MCF 10A (cell line): ENCODE data around the gene KRAS. TPM values are rescaled to one million over a fixed set of nuclear protein-coding genes. Genes with fewer than 3 reads are reported as not detected.

ENCODE experiments used
- BruUV-seq: library from RNA; stranded (reverse); fragments of 400-500 nt; replicated peaks from 2 replicates; lab custom pipeline; 2021; lab: Mats Ljungman, UMichigan
- CTCF ChIA-PET: fragments of 300-600 bp; sonication (Branson Sonifier 250); formaldehyde crosslinking; extraction: SDS; loops from one replicate; lab custom pipeline; 2021; ENCODE audit warnings: antibody characterized with exemption, inconsistent platforms; lab: Yijun Ruan, JAX
- POLR2A ChIA-PET: fragments of 300-600, 350-650 bp; sonication (Branson Sonifier 250); formaldehyde crosslinking; extraction: SDS; loops from one replicate; lab custom pipeline; 2020; ENCODE audit warnings: antibody characterized with exemption, inconsistent platforms; lab: Yijun Ruan, JAX
- DNase-seq: peaks from one replicate; pipeline ENCODE4 v3.0.0-alpha.2; 2018; ENCODE audit not compliant: unreplicated experiment
- H3K27ac Mint-ChIP-seq: one replicate; pipeline ENCODE4 v1.8.0; 2022; ENCODE audit warnings: mild to moderate bottlenecking, low read depth, mixed read lengths; ENCODE audit not compliant: unreplicated experiment
- H3K27me3 Mint-ChIP-seq: one replicate; pipeline ENCODE4 v1.8.0; 2022; ENCODE audit warnings: mixed read lengths; ENCODE audit not compliant: insufficient read depth, unreplicated experiment
- H3K36me3 Mint-ChIP-seq: one replicate; pipeline ENCODE4 v1.8.0; 2022; ENCODE audit warnings: mild to moderate bottlenecking, moderate library complexity, mixed read lengths; ENCODE audit not compliant: insufficient read depth, unreplicated experiment
- H3K4me1 Mint-ChIP-seq: one replicate; pipeline ENCODE4 v1.8.0; 2022; ENCODE audit warnings: mixed read lengths; ENCODE audit not compliant: insufficient read depth, unreplicated experiment
- H3K4me3 Mint-ChIP-seq: one replicate; pipeline ENCODE4 v1.8.0; 2022; ENCODE audit warnings: mild to moderate bottlenecking, moderate library complexity, mixed read lengths; ENCODE audit not compliant: unreplicated experiment
- H3K9me3 Mint-ChIP-seq: one replicate; pipeline ENCODE4 v1.8.0; 2022; ENCODE audit warnings: mixed read lengths; ENCODE audit not compliant: unreplicated experiment
- intact Hi-C: fragments of 100-400 bp; cut with micrococcal nuclease; formaldehyde crosslinking; loops from 2 replicates; pipeline ENCODE4 v1.14.1; 2022
- total RNA-seq: library from RNA; stranded (reverse); gene quantifications from 2 replicates; pipeline ENCODE4 v1.2.3, GENCODE V29; 2022
- TF ChIP-seq, protein P1 (sequence below): fragments of 200-600 bp; IDR thresholded peaks from one replicate; pipeline ENCODE4 v1.8.0; 2022; ENCODE audit warnings: antibody characterized with exemption, mild to moderate bottlenecking; ENCODE audit not compliant: unreplicated experiment

Gene KRAS
- total RNA-seq, 1 experiment from 2014 or later: 17.6 TPM

DNA sequence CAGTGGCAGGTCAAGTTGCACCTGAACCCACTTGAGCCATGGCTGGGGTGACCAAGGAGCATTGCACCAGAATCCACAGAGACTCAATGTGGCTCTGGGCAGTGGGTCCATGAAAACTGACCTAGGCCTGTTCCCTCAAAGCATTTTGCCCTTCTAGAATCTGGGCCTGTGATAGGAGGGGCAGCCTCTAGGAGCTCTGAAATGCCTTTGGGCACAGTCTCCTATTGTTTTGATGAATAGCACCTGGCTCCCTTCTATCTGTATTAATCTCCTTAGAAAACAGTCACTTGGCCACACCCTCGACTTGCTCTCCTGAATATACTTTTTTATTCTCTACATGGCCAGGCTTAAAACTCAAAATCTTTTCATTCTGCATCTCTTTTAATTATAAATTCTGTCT lies 14.1 kb upstream of the KRAS start:
- Mint-ChIP-seq H3K36me3 (no peaks in the 10 kb centered on the region), H3K27me3 (no peaks in the 10 kb centered on the region), H3K4me1 (no peaks in the 10 kb centered on the region), H3K9me3 (peaks cover 8% of the 10 kb centered on the region), H3K4me3 (no peak overlapping the region), H3K27ac (no peak overlapping the region)
- intact Hi-C loops: no loop called here
- no peak for DNase-seq
- BruUV-seq: no TSS peak
- TF ChIP-seq, protein P1, sequence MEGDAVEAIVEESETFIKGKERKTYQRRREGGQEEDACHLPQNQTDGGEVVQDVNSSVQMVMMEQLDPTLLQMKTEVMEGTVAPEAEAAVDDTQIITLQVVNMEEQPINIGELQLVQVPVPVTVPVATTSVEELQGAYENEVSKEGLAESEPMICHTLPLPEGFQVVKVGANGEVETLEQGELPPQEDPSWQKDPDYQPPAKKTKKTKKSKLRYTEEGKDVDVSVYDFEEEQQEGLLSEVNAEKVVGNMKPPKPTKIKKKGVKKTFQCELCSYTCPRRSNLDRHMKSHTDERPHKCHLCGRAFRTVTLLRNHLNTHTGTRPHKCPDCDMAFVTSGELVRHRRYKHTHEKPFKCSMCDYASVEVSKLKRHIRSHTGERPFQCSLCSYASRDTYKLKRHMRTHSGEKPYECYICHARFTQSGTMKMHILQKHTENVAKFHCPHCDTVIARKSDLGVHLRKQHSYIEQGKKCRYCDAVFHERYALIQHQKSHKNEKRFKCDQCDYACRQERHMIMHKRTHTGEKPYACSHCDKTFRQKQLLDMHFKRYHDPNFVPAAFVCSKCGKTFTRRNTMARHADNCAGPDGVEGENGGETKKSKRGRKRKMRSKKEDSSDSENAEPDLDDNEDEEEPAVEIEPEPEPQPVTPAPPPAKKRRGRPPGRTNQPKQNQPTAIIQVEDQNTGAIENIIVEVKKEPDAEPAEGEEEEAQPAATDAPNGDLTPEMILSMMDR: no peak
- CTCF ChIA-PET: interaction anchor here (0.6 to 0.9 kb wide), 2 partner anchors 8 to 24 kb away, joined by 3 read pairs; no protein-coding TSS in a partner anchor
- POLR2A ChIA-PET: interaction anchor here (1.1 kb wide), 1 partner anchor 64 kb away, joined by 3 read pairs; no protein-coding TSS in a partner anchor

DNA sequence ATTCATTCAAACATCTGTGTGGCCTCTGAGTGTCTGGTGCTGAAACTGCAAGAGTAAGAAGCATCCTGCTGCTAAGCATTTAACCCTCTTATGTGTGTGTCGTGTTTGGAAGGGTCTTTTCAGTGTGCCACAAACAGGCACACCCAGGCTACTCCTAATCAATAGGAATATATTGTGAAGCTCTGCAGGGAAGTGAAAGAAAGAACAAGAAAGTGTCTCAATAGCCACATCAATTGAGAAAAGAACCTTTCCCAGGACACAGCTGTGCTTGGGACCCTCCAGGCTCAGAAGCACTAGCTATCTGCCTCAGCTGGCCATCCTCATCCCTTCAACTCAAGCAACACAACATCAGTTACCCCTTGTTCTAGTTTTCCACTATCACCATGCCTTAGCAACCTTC lies 13.4 kb upstream of the KRAS start:
- peaks cover 8% of the 10 kb centered on the region for H3K9me3 Mint-ChIP-seq
- ChIA-PET CTCF (interaction anchor here (1.0 kb wide), 1 partner anchor 11 kb away, joined by 3 read pairs; no protein-coding TSS in a partner anchor), POLR2A (interaction anchor here (1.1 kb wide), 1 partner anchor 65 kb away, joined by 3 read pairs; no protein-coding TSS in a partner anchor)
- no TSS peak for BruUV-seq
- DNase-seq: no peak
- no peaks in the 10 kb centered on the region for H3K27me3 Mint-ChIP-seq
- H3K27ac Mint-ChIP-seq: no peak overlapping the region
- TF ChIP-seq, protein P1: no peak
- no peak overlapping the region for H3K4me3 Mint-ChIP-seq
- no peaks in the 10 kb centered on the region for H3K4me1 Mint-ChIP-seq
- intact Hi-C loops: no loop called here
- H3K36me3 Mint-ChIP-seq: no peaks in the 10 kb centered on the region

DNA sequence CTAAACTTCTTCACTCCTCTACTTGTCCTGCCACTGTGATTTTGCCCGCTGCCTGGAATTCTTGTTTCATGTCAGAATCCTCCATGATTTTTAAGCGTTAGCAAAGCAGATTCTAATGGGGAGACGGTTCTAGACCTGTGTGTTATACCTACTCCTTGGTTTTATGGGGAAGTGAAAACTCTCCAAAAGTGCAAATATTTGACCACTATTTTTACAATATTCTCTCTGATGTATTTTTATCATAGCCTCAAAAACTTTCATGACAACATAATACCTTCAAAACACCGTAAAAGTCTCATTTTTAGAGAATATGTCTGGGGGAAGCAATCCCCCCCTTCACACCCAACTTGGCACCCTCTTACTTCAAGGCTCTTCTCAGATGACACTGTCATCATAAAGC lies 12.9 kb upstream of the KRAS start:
- Mint-ChIP-seq H3K27ac (no peak overlapping the region), H3K9me3 (peaks cover 8% of the 10 kb centered on the region), H3K4me3 (no peak overlapping the region), H3K4me1 (no peaks in the 10 kb centered on the region), H3K27me3 (no peaks in the 10 kb centered on the region), H3K36me3 (no peaks in the 10 kb centered on the region)
- DNase-seq: no peak
- CTCF ChIA-PET: interaction anchor here (1.0 kb wide), 1 partner anchor 12 kb away, joined by 3 read pairs; no protein-coding TSS in a partner anchor
- TF ChIP-seq, protein P1: no peak
- BruUV-seq: no TSS peak
- intact Hi-C loops: no loop called here
- POLR2A ChIA-PET: interaction anchor here (0.9 to 1.0 kb wide), 2 partner anchors 13 to 15 kb away, joined by 4 to 5 read pairs; partner anchors contain the start of gene KRAS

DNA sequence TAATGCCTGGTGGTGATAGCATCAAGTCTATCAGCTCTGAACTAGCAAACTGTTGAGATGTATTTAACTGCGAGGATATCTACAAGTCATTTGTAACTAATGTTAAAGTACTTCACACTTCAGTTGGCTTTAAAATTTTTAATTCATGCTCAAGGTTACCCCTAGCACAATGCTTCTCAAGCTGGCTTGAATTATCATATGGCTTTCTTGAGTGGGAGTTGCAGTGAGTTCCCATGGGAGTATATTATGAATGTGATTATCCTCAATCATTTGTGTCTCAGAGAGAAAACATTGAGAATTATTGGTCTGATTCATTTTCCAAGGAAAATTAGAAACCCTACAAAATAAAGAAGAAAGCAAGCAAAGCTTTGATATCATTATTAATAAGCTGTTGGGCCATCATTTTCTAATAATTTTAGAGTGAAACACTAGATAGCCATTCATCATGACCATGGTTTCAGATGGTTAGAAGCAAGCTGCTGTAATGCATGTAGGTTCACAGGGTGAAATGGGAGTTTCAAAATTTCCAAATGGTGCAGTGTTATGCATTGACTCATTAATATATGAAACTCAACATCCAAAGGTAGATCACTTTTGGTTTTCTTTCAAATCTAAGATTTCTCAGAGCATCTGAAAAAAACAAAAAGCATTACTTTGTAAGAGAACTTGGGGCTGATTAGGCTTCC lies 11.8 kb upstream of the KRAS start:
- intact Hi-C loops: no loop called here
- H3K36me3 Mint-ChIP-seq: no peaks in the 10 kb centered on the region
- POLR2A ChIA-PET: interaction anchor here (0.9 to 1.4 kb wide), 3 partner anchors 12 to 14 kb away, joined by 3 to 5 read pairs (median 4); partner anchors contain the start of gene KRAS
- BruUV-seq: no TSS peak
- H3K9me3 Mint-ChIP-seq: peaks cover 8% of the 10 kb centered on the region
- no peak for DNase-seq
- no peak overlapping the region for H3K4me3 Mint-ChIP-seq
- CTCF ChIA-PET: interaction anchor here (0.8 kb wide), 1 partner anchor 135 kb away, joined by 3 read pairs; no protein-coding TSS in a partner anchor
- H3K4me1 Mint-ChIP-seq: no peaks in the 10 kb centered on the region
- TF ChIP-seq, protein P1: no peak
- H3K27ac Mint-ChIP-seq: no peak overlapping the region
- no peaks in the 10 kb centered on the region for H3K27me3 Mint-ChIP-seq
